ENCODE results near the gene ABHD12B.
"Not testable (repeated sequence)": the region's sequence is repeated elsewhere in the genome, so short reads cannot be mapped to it uniquely, and the experiment has no call there.

The ABHD12B gene

DNA sequence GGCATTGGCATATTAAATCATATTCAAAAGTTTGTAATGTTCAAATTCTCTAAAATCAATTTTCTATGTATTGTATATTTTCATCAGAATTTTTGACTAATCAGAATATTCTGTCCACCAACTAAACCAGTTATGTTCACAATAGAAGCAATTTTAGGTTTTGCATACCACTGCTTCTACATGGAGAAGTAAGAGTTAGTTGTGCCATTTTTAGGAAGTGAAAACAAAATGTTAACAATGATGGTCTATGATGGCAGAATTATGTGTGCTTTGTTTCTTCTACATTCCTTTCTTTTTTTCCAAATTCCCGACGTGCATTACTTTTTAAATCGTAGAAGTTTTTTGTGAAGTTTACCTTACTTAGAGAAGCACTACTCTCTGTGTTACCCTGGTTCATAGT is 29.5 kb downstream of the ABHD12B start:
- peaks cover 20% of the 10 kb centered on the region for H3K4me1 ChIP-seq (ENCODE audit: insufficient read depth, low read length)
- no peak overlapping the region for H3K27ac ChIP-seq (ENCODE audit: low read length)
- H3K4me3 ChIP-seq (ENCODE audit: low read length), result no peak overlapping the region
- no peak overlapping the region for H3K9ac ChIP-seq (ENCODE audit: low read depth, low read length)
- H3K27me3 ChIP-seq (ENCODE audit: insufficient read depth, low read length), result no peaks in the 10 kb centered on the region
- H3K36me3 ChIP-seq (ENCODE audit: insufficient read depth, low read depth, low read length), result peaks cover 20% of the 10 kb centered on the region
- H3K9me3 ChIP-seq (ENCODE audit: insufficient read depth, low read depth, low read length), result no peaks in the 10 kb centered on the region; the same call in 1 of the 2 replicates

DNA sequence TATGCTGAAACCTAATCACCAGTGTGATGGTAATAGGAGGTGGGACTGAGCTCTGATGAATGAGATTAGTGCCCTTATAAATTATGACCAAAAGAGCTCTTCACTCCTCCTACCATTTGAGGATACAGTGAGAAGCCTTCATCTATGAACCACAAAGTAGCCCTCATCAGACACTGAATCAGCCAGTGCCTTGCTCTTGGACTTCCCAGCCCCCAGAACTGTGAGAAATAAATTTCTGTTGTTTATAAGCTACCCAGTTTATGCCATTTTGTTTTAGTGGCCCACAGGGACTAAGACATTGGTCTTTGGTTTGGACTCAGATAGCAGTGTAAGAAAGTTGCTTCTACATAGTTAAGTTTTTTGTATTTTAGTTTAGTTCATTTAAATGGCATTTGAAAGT is 32.9 kb downstream of the ABHD12B start:
- no peak overlapping the region for H3K4me3 ChIP-seq (ENCODE audit: low read length)
- no peaks in the 10 kb centered on the region for H3K4me1 ChIP-seq (ENCODE audit: insufficient read depth, low read length)
- H3K27ac ChIP-seq (ENCODE audit: low read length), result no peak overlapping the region
- no peaks in the 10 kb centered on the region for H3K27me3 ChIP-seq (ENCODE audit: insufficient read depth, low read length)
- H3K9me3 ChIP-seq (ENCODE audit: insufficient read depth, low read depth, low read length), result no peaks in the 10 kb centered on the region; the same call in 1 of the 2 replicates
- H3K36me3 ChIP-seq (ENCODE audit: insufficient read depth, low read depth, low read length), result peaks cover 43% of the 10 kb centered on the region
- no peak overlapping the region for H3K9ac ChIP-seq (ENCODE audit: low read depth, low read length)

DNA sequence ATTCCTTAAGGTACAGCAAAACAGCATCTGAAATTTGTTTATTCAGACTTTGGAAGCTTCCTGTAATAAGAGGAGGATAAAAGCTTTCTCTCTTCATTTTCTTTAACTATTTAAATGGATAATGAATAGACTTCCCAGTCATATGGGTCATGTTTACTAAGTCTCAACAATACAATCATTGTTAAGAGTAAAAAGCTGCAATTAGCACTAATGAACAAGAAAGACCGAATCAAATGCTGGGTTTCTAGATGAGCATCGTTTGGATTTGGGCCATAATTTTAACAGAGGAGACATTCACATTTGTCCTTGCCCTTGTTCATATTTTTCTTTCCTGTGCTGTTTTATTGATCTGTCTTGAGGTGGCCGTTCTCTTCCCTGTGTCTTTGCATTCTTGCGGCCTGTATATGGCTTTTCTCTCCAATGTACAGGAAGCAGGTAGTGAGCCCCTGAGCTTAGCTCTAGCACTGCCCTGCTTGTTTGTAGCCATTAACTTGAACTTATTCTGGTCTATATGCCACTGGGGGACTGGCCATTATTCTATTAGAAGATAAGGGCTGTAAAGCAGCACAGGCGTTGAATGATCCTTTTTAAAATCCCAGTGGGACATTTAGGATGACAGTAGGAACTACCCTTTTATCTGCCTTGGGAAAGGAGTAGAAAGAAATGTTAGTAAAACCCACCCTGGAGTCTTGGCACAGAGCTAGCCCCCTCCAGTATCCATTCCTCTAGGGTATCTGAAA is 34.6 kb downstream of the ABHD12B start:
- H3K36me3 ChIP-seq (ENCODE audit: insufficient read depth, low read depth, low read length), result peaks cover 56% of the 10 kb centered on the region
- no peak overlapping the region for H3K4me3 ChIP-seq (ENCODE audit: low read length)
- no peak overlapping the region for H3K27ac ChIP-seq (ENCODE audit: low read length)
- no peak overlapping the region for H3K9ac ChIP-seq (ENCODE audit: low read depth, low read length)
- no peaks in the 10 kb centered on the region; the same call in 1 of the 2 replicates for H3K9me3 ChIP-seq (ENCODE audit: insufficient read depth, low read depth, low read length)
- H3K4me1 ChIP-seq (ENCODE audit: insufficient read depth, low read length), result peaks cover 6% of the 10 kb centered on the region; the same call in 1 of the 2 replicates
- no peaks in the 10 kb centered on the region for H3K27me3 ChIP-seq (ENCODE audit: insufficient read depth, low read length)

DNA sequence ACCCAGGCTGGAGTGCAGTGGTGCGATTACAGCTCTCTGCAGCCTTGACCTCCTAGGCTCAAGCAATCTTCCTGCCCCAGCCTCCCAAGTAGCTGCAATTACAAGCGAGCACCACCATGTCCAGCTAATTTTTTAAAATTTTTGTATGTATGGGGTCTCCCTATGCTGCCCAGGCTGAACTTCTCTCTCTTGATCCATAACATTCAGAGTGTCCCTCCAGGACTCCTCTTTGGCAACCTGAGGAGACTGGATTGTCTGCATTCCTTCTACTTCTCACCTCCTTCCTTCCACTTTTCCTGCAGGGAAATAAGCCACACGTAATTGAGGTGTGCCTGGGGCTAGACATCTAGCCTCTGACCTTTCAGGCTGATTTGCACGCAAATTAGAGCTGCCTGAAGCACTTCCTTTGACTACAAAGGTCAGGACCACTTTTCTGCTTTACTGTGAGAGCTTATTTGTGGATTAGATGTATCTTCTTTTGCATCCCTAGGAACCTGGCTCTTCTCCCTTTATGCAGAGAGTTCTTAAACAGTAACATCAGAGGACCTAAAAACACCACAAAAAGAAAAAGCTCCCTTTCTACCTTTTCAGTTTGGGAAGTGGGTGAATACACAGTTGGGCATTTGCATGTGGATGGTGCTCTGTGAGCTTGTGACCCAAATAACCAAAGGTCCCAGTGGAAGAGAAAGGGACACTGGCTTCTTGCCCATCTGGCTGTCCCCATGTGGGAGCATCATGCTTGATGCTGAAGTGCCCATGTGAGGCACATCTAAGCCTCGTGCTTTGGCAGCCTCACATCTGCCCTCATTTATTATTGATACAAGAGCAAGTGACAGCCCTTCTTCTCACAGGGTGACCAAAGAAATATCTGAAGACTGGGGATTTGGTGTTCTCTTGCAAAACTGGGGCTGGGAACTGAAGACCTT is 38.9 kb downstream of the ABHD12B start:
- Histone ChIP-seq H3K27ac (ENCODE audit: low read length) (no peak overlapping the region), H3K9ac (ENCODE audit: low read depth, low read length) (no peak overlapping the region), H3K36me3 (ENCODE audit: insufficient read depth, low read depth, low read length) (peaks cover 64% of the 10 kb centered on the region), H3K4me3 (ENCODE audit: low read length) (no peak overlapping the region), H3K9me3 (ENCODE audit: insufficient read depth, low read depth, low read length) (no peaks in the 10 kb centered on the region), H3K27me3 (ENCODE audit: insufficient read depth, low read length) (no peaks in the 10 kb centered on the region), H3K4me1 (ENCODE audit: insufficient read depth, low read length) (peaks cover 6% of the 10 kb centered on the region; the same call in 1 of the 2 replicates)

DNA sequence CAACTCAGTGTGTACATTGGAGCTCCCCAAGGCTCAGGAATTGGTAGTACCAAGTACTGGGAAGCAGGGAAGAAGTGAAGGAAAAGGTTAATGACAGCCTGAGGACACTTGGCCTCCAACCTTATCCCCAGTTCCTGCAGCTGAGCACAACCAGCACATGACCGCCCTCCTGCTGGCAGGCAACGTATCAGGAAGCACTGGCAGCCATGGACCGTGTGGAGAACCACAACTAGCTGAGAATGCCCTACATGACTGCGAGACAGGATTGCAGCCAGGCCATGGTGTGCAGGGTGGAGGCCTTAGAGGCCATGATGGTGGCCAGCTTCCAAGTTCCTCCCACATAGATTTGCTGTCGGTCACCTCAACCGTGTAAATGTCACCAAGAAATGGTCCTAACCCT is 45.6 kb downstream of the ABHD12B start:
- Histone ChIP-seq H3K27me3 (ENCODE audit: insufficient read depth, low read length) (no peaks in the 10 kb centered on the region), H3K27ac (ENCODE audit: low read length) (no peak overlapping the region), H3K4me3 (ENCODE audit: low read length) (no peak overlapping the region), H3K9me3 (ENCODE audit: insufficient read depth, low read depth, low read length) (no peaks in the 10 kb centered on the region), H3K9ac (ENCODE audit: low read depth, low read length) (no peak overlapping the region), H3K36me3 (ENCODE audit: insufficient read depth, low read depth, low read length) (peaks cover 35% of the 10 kb centered on the region; the same call in 1 of the 2 replicates), H3K4me1 (ENCODE audit: insufficient read depth, low read length) (no peaks in the 10 kb centered on the region)

DNA sequence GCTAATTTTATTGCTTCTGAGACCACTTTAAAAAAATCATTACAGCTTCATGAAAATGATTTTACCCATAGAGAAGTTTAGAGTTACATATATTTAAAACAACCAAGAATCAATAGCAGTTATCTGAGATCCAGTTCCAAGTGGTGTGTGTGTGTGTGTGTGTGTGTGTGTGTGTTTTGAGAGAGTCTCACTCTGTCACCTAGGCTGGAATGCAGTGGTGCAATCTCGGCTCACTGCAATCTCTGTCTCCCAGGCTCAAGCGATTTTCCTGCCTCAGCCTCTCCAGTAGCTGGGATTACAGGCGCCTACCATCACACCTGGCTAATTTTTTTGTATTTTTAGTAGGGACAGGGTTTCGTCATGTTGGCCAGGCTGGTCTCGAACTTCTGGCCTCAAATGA is 47.7 kb downstream of the ABHD12B start:
- peaks cover 33% of the 10 kb centered on the region; the same call in 1 of the 2 replicates for H3K36me3 ChIP-seq (ENCODE audit: insufficient read depth, low read depth, low read length)
- not testable (repeated sequence) for H3K27ac ChIP-seq (ENCODE audit: low read length); H3K9me3 ChIP-seq (ENCODE audit: insufficient read depth, low read depth, low read length); H3K4me1 ChIP-seq (ENCODE audit: insufficient read depth, low read length); H3K27me3 ChIP-seq (ENCODE audit: insufficient read depth, low read length); H3K9ac ChIP-seq (ENCODE audit: low read depth, low read length); H3K4me3 ChIP-seq (ENCODE audit: low read length)

DNA sequence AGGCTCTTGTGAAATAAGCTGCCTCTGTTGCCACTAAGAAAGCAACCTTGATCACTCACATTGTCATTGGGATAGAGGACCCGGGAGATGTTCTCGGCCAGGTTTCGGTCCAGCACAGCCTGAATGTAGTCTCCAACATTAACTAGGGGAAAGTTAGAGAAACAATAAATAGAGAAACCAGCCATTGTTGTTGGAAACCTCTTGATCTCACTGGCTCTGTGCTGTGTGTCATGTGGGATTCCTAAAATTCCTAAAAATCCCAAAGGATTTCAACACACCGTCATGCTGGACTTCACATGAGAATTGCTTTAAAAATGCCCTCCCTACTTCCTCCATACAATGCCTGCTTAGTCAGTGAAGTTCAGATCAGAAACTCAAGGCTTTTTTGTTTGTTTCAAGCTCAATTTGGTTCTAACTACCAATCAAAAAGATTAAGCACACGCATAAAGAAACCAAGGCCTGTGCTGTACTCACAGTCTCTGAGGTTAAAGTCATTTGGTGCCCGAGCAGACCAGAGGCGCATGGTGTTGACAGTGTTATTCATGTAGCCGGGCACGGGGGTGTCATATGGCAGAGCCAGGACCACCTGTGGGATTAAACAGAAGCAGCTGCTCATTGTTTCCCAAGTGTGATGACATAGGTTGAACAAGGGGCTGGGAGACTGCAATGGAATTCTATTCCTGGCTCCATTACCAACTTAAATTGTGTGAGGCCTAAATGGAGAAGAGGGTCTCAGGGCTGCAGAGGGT is 48.8 kb downstream of the ABHD12B start:
- Histone ChIP-seq H3K4me1 (ENCODE audit: insufficient read depth, low read length) (peaks cover 3% of the 10 kb centered on the region; the same call in 1 of the 2 replicates), H3K9ac (ENCODE audit: low read depth, low read length) (no peak overlapping the region), H3K27me3 (ENCODE audit: insufficient read depth, low read length) (no peaks in the 10 kb centered on the region), H3K9me3 (ENCODE audit: insufficient read depth, low read depth, low read length) (no peaks in the 10 kb centered on the region), H3K4me3 (ENCODE audit: low read length) (no peak overlapping the region), H3K27ac (ENCODE audit: low read length) (no peak overlapping the region), H3K36me3 (ENCODE audit: insufficient read depth, low read depth, low read length) (peaks cover 25% of the 10 kb centered on the region; the same call in 1 of the 2 replicates)

DNA sequence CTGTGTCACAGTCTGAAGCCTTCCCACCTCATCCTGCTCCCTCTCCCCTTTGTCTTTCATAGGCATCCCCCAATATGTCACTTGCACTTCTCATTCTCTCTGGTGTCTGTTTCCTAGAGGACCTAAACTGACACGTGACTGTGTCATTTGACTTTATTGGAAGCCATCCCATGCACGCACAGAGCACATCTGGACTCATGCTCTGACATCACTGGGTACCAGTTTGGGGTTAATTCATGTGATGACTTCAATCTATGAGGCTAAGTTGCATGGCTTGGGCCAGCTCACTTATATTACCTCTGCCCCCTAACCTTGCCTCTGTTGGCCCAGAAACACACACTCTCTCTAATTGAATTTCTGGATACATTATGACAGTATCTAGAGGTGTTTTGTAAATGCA is 51.0 kb downstream of the ABHD12B start:
- H3K27me3 ChIP-seq (ENCODE audit: insufficient read depth, low read length), result no peaks in the 10 kb centered on the region
- 0 out of 2 replicates have a peak, but pooled peaks cover 10% of the 10 kb centered on the region for H3K36me3 ChIP-seq (ENCODE audit: insufficient read depth, low read depth, low read length)
- H3K27ac ChIP-seq (ENCODE audit: low read length), result no peak overlapping the region
- H3K9me3 ChIP-seq (ENCODE audit: insufficient read depth, low read depth, low read length), result no peaks in the 10 kb centered on the region
- H3K4me1 ChIP-seq (ENCODE audit: insufficient read depth, low read length), result peaks cover 6% of the 10 kb centered on the region; the same call in 1 of the 2 replicates
- H3K9ac ChIP-seq (ENCODE audit: low read depth, low read length), result no peak overlapping the region
- no peak overlapping the region for H3K4me3 ChIP-seq (ENCODE audit: low read length)

DNA sequence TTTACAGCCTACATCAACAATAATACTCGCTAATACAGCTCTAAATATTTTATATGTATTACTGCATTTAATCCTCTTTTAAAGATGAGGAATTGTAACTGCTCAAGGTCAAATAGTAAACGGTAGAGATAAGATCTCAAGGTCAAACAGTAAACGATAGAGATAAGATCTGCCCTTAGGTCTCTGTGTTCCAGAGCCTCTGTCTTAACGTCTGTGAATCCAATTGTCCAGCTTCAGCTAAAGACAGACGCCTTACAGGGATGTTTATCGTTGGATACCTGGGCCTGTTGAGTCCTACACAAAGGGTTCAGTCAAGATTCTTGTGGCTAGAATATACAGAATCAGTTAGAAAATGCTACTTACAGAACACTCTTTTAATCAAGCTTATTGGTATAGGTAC is 52.4 kb downstream of the ABHD12B start:
- peaks cover 6% of the 10 kb centered on the region; the same call in 1 of the 2 replicates for H3K4me1 ChIP-seq (ENCODE audit: insufficient read depth, low read length)
- no peak overlapping the region for H3K4me3 ChIP-seq (ENCODE audit: low read length)
- H3K9me3 ChIP-seq (ENCODE audit: insufficient read depth, low read depth, low read length), result no peaks in the 10 kb centered on the region
- H3K36me3 ChIP-seq (ENCODE audit: insufficient read depth, low read depth, low read length), result 0 out of 2 replicates have a peak, but pooled peaks cover 15% of the 10 kb centered on the region
- H3K9ac ChIP-seq (ENCODE audit: low read depth, low read length), result no peak overlapping the region
- no peak overlapping the region for H3K27ac ChIP-seq (ENCODE audit: low read length)
- no peaks in the 10 kb centered on the region for H3K27me3 ChIP-seq (ENCODE audit: insufficient read depth, low read length)

DNA sequence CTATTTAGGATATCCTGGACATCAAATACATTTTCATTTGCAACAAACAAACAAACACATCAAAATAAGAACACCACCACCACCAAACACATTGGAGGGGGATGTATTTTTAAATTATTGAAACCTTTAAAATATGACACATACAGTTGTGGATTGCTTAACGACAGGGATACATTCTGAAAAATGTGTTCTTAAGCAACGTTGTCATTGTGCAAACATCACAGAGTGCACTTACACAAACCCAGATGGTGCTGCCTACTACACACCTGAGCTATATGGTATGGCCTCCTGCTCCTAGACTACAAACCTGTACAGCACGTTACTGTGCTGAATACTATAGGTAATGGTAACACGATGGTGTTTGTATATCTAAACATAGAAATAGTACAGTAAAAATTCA is 53.0 kb downstream of the ABHD12B start:
- H3K27ac ChIP-seq (ENCODE audit: low read length), result no peak overlapping the region
- no peak overlapping the region for H3K4me3 ChIP-seq (ENCODE audit: low read length)
- H3K36me3 ChIP-seq (ENCODE audit: insufficient read depth, low read depth, low read length), result 0 out of 2 replicates have a peak, but pooled peaks cover 18% of the 10 kb centered on the region
- H3K9ac ChIP-seq (ENCODE audit: low read depth, low read length), result no peak overlapping the region
- no peaks in the 10 kb centered on the region for H3K9me3 ChIP-seq (ENCODE audit: insufficient read depth, low read depth, low read length)
- H3K4me1 ChIP-seq (ENCODE audit: insufficient read depth, low read length), result peaks cover 6% of the 10 kb centered on the region; the same call in 1 of the 2 replicates
- no peaks in the 10 kb centered on the region for H3K27me3 ChIP-seq (ENCODE audit: insufficient read depth, low read length)

DNA sequence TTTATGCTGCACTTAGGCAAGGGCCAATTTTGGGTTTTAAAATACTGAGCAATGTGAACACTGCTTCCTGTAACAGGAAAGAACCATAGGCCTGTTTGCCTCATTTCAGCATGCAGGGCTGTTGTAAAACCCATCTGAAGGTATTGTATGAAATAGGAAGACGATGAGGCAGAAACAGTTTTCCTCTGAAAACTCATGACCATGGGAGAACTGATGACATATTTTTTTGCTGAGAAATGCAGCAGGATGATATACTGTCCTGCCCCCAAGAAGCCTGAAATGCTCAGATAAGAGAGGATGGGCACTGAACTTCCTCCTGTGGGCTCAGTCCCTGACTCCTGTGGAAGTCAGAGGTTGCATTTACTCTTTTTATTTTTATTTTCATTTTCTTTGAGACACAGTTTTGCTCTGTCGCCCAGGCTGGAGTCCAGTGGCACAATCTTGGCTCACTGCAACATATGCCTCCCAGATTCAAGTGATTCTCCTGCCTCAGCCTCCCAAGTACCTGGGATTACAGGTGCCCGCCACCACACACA is 55.1 kb downstream of the ABHD12B start:
- peaks cover 6% of the 10 kb centered on the region; the same call in 1 of the 2 replicates for H3K4me1 ChIP-seq (ENCODE audit: insufficient read depth, low read length)
- H3K9ac ChIP-seq (ENCODE audit: low read depth, low read length), result no peak overlapping the region
- H3K27ac ChIP-seq (ENCODE audit: low read length), result no peak overlapping the region
- no peak overlapping the region for H3K4me3 ChIP-seq (ENCODE audit: low read length)
- peaks cover 36% of the 10 kb centered on the region for H3K36me3 ChIP-seq (ENCODE audit: insufficient read depth, low read depth, low read length)
- H3K9me3 ChIP-seq (ENCODE audit: insufficient read depth, low read depth, low read length), result no peaks in the 10 kb centered on the region
- no peaks in the 10 kb centered on the region for H3K27me3 ChIP-seq (ENCODE audit: insufficient read depth, low read length)

All from iPS-20b (cell line).